ENCODE results near the gene SLC7A7. TPM values are rescaled to one million over a fixed set of nuclear protein-coding genes. Genes with fewer than 3 reads are reported as not detected.
"Not testable (repeated sequence)": the region's sequence is repeated elsewhere in the genome, so short reads cannot be mapped to it uniquely, and the experiment has no call there.

The SLC7A7 gene
- total and polyA plus RNA-seq, 10 of the 15 experiments (the other 5 are each of a cell fraction or from before 2014, with no cell fraction given) = 27.8 to 79.2 (median 50.8) TPM

DNA sequence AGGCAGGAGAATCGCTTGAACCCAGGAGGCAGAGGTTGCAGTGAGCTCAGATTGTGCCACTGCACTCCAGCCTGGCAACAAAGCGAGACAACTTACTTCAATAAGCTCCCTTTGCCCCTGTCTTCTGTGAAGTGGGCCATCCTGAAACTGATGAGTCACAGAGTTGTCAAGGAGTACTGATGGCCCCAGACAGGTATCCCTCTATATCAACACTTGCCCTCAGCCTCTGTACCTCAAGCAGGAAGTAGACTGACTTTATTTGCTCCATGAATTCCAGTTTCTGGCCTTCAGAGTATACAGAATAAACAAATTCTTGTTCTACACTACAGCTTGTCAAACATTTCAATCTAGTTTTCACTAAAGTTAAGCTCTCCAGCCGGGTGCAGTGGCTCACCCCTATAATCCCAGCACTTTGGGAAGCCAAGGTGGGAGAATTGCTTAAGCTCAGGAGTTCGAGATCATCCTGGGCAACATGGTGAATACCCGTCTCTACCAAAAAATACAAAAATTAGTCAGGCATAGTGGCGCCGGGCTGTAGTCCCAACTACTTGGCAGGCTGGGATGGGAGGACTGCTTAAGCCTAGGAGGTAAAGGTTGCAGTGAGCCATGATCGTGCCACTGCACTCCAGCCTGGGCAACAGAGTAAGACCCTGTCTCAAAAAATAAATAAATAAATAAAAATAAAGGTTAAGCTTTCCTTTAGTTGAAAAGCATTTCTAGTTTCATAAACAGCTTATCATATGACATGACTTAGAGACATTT, 39.9 kb upstream of the SLC7A7 start:
- ATAC-seq (no peak), DNase-seq (ENCODE audit: low read depth, low spot score) (no peak), FAIRE-seq (no peak)
- no TSS peak for BruUV-seq (replicated peaks)
- Histone ChIP-seq H3K27ac (ENCODE audit: control insufficient read depth, insufficient read depth) (no peak overlapping the region), H4K20me1 (ENCODE audit: control insufficient read depth, insufficient read depth) (no peaks in the 10 kb centered on the region), H3K9ac (ENCODE audit: control insufficient read depth, insufficient read depth, low read length) (no peak overlapping the region), H3K27me3 (replicated peaks in 1 of 2; ENCODE audit: control insufficient read depth in 2 of 2, insufficient read depth in 2 of 2, low read length in 1 of 2) (no peaks in the 10 kb centered on the region), H2AFZ (ENCODE audit: control insufficient read depth, low read depth, low read length) (no peak overlapping the region), H3K79me2 (ENCODE audit: control insufficient read depth, insufficient read depth, low read length) (no peaks in the 10 kb centered on the region), H3K36me3 (ENCODE audit: control insufficient read depth in 2 of 2, insufficient read depth in 2 of 2, low read length in 1 of 2) (no peaks in the 10 kb centered on the region), H3K9me3 (replicated peaks; ENCODE audit: control insufficient read depth, insufficient read depth, low read length) (peaks cover 2% of the 10 kb centered on the region; the same call in 1 of the 3 replicates), H3K4me3 (no peak overlapping the region), H3K4me2 (ENCODE audit: control insufficient read depth, insufficient read depth) (no peak overlapping the region), H3K4me1 (ENCODE audit: control insufficient read depth, insufficient read depth, low read length) (peaks cover 21% of the 10 kb centered on the region)
- ChIA-PET POLR2A (interaction anchor here (0.6 to 1.1 kb wide), 3 partner anchors 16 to 365 kb away, joined by 3 read pairs; no protein-coding TSS in a partner anchor), RAD21 (ENCODE audit: unreplicated experiment) (interaction anchor here (0.6 to 9.4 kb wide), 21 partner anchors 16 to 536 kb away, joined by 3 to 130 read pairs (median 4); partner anchors contain the start of genes ABHD4, LRP10 and OXA1L), SMC1A (ENCODE audit: uncharacterized antibody, unreplicated experiment) (interaction anchor here (0.9 to 7.3 kb wide), 21 partner anchors 11 to 298 kb away, joined by 3 to 104 read pairs (median 6); partner anchors contain the start of genes LRP10, MMP14 and OXA1L), CTCF (interaction anchor here (0.6 to 10.0 kb wide), 34 partner anchors 9 to 692 kb away, joined by 3 to 324 read pairs (median 4); partner anchors contain the start of genes LRP10, MRPL52, OXA1L and RBM23)
- intact Hi-C loops (cut with micrococcal nuclease; ENCODE audit: unreplicated experiment) = loop anchor here (5.0 kb wide), 1 partner anchor 298 kb away; no protein-coding TSS in a partner anchor
- 86% methylated on average over 8 of the region's 8 CpGs for WGBS (ENCODE audit: insufficient coverage, insufficient replicate concordance, low lambda C conversion rate, missing lambda C conversion rate)
- in situ Hi-C loops (cut with MboI) = loop anchor here (5.0 to 10.0 kb wide), 3 partner anchors 193 to 470 kb away; no protein-coding TSS in a partner anchor
- TF ChIP-seq, protein P1, sequence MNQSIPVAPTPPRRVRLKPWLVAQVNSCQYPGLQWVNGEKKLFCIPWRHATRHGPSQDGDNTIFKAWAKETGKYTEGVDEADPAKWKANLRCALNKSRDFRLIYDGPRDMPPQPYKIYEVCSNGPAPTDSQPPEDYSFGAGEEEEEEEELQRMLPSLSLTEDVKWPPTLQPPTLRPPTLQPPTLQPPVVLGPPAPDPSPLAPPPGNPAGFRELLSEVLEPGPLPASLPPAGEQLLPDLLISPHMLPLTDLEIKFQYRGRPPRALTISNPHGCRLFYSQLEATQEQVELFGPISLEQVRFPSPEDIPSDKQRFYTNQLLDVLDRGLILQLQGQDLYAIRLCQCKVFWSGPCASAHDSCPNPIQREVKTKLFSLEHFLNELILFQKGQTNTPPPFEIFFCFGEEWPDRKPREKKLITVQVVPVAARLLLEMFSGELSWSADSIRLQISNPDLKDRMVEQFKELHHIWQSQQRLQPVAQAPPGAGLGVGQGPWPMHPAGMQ (IDR thresholded peaks at IDR 0.05; ENCODE audit: borderline replicate concordance) = 0 out of 2 replicates have a peak, but pooled peaks have one; percentile 8
- TF ChIP-seq NFYA (IDR thresholded peaks at IDR 0.05; ENCODE audit: borderline replicate concordance, low read depth, low read length) (no peak), POU2F2 (IDR thresholded peaks at IDR 0.05; ENCODE audit: borderline replicate concordance, low read depth, low read length) (no peak)

DNA sequence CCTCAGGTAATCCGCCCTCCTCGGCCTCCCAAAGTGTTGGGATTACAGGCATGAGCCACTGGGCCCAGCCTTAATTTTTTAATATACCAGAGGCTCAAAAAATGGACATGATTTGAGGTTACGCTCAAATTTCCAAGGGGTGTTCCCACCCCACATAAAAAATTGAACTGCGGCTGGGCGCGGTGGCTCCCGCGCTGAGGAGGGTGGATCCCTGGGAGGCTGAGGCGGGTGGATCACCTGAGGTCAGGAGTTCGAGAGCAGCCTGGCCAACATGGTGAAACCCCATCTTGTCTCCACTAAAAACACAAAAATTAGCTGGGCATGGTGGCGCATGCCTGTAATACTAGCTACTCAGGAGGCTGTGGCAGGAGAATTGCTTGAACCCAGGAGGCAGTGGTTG, 39.1 kb upstream of the SLC7A7 start:
- intact Hi-C loops (cut with micrococcal nuclease; ENCODE audit: unreplicated experiment) = loop anchor here (5.0 kb wide), 1 partner anchor 297 kb away; no protein-coding TSS in a partner anchor
- CTCF ChIA-PET = interaction anchor here (0.7 to 10.0 kb wide), 33 partner anchors 10 to 691 kb away, joined by 3 to 324 read pairs (median 15); partner anchors contain the start of genes DAD1, LRP10, MRPL52 and OXA1L

More for the DNA sequence above, 39.1 kb upstream of the SLC7A7 start:
- WGBS (ENCODE audit: insufficient coverage, insufficient replicate concordance, low lambda C conversion rate, missing lambda C conversion rate) = 85% methylated on average over 11 of the region's 11 CpGs
- in situ Hi-C loops (cut with MboI) = loop anchor here (10.0 kb wide), 1 partner anchor 469 kb away; no protein-coding TSS in a partner anchor
- not testable (repeated sequence) for H3K36me3 ChIP-seq (ENCODE audit: control insufficient read depth in 2 of 2, insufficient read depth in 2 of 2, low read length in 1 of 2); H3K27ac ChIP-seq (ENCODE audit: control insufficient read depth, insufficient read depth); H3K9ac ChIP-seq (ENCODE audit: control insufficient read depth, insufficient read depth, low read length); H3K27me3 ChIP-seq (replicated peaks in 1 of 2; ENCODE audit: control insufficient read depth in 2 of 2, insufficient read depth in 2 of 2, low read length in 1 of 2); ATAC-seq; FAIRE-seq; BruUV-seq (replicated peaks); H2AFZ ChIP-seq (ENCODE audit: control insufficient read depth, low read depth, low read length); DNase-seq (ENCODE audit: low read depth, low spot score); H3K79me2 ChIP-seq (ENCODE audit: control insufficient read depth, insufficient read depth, low read length); H3K4me3 ChIP-seq; H3K9me3 ChIP-seq (replicated peaks; ENCODE audit: control insufficient read depth, insufficient read depth, low read length); H4K20me1 ChIP-seq (ENCODE audit: control insufficient read depth, insufficient read depth); H3K4me2 ChIP-seq (ENCODE audit: control insufficient read depth, insufficient read depth)
- ChIA-PET POLR2A (interaction anchor here (1.4 kb wide), 1 partner anchor 46 kb away, joined by 3 read pairs; no protein-coding TSS in a partner anchor), RAD21 (ENCODE audit: unreplicated experiment) (interaction anchor here (0.6 to 9.4 kb wide), 23 partner anchors 17 to 304 kb away, joined by 3 to 130 read pairs (median 4); partner anchors contain the start of genes ABHD4, LRP10, MRPL52 and OXA1L), SMC1A (ENCODE audit: uncharacterized antibody, unreplicated experiment) (interaction anchor here (0.6 to 7.3 kb wide), 26 partner anchors 9 to 464 kb away, joined by 3 to 104 read pairs (median 6); partner anchors contain the start of genes LRP10, MMP14, MRPL52 and OXA1L)
- H3K4me1 ChIP-seq (ENCODE audit: control insufficient read depth, insufficient read depth, low read length) = peaks cover 21% of the 10 kb centered on the region

Measured in GM12878 (cell line).